Activated CD4-positive, alpha-beta T cell treated with anti-CD3 and anti-CD28 coated beads for 1 hour (primary cell): ENCODE results near the gene ACOXL.
"Not testable (repeated sequence)": the region's sequence is repeated elsewhere in the genome, so short reads cannot be mapped to it uniquely, and the experiment has no call there.

Source experiments
- DNase-seq: peaks from one replicate; pipeline ENCODE4 v3.0.0-alpha.2; 2020

The ACOXL gene

DNA sequence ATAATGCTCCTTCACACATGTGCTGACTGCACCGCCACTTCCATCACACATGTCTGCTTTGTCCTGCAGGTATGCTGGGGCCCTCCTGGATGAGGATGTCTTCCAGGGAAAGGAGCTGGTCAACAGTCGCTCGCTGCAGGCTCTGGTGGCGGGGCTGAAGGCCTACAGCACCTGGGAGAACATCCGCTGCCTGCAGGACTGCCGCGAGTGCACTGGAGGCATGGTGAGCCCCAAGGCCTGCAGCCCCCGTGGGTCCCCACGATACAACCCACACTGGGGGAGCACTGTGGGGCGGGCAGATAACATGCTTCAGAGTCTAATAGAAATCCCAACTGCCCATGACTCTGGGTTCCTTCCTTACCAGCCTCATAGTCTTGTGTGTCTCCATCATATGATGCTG lies 201.0 kb downstream of the ACOXL start:
- no peak for DNase-seq

DNA sequence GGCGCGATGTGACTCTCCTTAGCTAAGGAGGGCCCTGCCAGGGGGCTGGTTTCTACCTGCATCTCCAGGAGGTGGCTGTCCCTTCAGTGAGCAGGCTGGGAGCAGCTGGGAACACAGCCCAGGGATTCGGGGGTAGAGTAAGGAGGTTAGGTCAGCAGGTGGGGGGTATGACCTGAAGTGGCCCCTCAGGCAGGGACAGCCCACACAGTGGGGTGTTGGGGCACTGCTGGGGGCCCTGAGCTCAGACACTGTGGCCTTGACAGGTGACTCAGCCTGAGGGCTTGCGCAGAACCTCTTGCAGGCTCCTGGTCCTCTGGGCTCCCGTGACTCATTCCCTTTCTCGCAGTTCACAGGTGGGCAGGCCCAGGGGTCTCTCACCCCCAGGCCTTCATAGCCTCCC lies 202.6 kb downstream of the ACOXL start:
- DNase-seq, result no peak

DNA sequence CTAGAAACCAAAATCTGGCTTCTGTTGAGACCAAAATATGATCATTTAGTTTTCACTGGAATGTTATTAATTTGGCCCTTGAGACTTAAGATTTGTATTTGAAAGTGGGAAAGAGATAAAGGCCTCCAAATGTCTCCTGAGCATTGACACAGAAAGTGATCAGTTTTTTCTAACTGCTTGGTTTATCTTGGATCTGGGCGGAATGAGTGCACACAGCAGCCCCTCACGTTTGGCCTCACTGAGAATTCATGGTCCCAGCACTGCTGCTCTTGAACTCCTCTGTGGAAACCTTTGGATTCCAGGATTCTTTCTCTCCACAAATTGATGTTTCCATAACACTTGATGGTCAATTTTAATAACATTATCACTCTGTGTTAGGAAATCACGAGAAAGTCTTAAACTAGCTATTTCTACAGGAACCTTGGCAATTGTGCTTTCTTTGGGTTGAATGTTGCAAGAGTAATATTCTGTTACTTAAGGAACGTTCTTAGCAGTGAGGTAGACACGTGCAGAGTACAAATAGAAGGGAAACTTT lies 208.1 kb downstream of the ACOXL start:
- DNase-seq, result no peak

DNA sequence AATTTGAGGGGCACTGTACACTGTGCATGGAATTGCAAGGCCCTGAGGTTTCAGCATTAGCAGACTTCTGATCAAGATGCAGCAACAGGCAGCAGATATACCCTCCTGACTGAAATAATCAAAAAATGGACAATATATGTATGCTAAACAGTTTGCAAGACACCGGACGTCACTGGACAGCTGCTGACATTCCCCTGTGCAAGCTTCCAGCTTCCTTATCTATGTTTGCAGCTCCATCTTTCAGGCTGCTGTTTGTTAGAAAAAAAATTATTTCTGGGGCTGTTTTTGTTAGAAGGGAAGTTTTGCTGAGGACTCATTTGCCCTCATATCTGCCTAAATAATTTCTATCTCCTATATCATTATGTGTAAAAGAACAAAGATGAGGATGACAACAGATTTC lies 208.9 kb downstream of the ACOXL start:
- no peak for DNase-seq

DNA sequence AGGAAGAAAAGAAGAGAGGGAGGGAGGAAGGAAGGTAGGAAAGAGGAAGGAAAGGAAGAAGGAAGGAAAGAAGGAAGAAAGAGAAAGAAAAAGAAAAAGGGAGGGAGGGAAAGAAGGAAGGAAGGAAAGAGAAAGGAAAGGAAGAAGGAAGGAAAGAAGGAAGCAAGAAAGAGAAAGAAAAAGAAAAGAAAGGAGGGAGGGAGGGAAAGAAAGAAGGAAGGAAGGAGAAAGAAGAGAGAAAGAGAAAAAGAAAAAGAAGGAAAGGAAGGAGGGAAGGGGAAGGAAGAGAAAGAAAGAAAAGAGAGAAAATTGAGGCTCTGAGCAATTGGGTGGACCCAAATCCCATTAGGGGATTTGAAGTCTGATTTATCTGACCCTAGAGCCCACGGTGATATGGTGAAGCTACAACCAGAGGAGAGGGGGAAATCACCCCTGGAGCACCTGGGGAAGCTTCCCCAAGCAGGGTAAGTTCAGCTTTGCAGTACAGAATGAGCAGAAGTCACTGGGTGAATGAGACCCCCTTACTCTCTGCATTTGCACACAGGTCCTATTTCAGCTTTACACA lies 210.8 kb downstream of the ACOXL start:
- no peak for DNase-seq

DNA sequence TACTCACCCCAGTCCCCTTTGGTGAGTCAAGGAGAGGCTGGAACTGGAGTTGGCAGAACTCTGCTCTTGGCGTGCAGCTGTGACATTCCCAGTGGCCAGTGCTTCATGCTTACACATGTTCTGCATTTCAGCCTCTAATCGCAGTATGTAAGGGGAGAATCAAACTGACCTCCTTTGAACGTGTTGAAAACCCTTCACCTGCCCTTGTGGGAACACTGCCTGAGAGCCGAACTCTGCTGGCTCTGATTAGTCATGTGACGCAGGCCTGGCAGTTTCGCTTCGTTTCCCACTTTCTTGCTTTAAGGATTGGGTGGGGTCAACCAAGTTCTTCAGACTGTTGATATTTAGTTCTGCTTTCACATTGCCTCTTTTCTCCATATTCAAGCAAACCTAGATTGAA lies 214.5 kb downstream of the ACOXL start:
- no peak for DNase-seq

DNA sequence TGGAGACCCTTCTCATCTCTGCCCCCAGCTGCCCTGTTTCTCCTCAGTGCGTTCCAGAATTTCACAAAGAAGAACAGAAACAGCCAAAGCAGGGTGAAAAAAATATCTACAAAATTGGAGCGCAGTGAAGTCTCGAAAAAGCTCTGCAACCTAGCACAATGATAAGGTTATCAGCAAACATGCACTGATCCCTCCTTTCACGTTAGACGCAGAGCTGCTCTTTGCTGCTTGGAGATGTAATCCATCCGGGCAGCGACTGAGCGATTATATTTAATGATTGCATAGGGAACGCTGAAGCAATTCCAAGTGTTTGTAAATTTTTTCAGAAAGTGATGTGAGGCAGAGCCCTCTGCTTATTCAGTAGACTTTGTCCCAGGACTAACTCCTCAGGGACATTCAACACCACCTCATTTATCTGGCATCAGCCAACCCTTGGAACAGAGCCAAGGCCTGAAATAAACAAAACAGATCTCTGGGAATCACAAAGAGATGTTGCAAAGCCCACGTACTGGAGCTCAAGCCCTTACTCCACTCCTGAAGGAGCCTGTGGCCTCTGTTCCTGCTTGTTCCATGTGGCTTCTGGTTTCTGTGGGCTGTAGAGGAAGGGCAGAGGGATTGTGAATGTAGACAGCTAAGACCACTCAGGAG lies 215.8 kb downstream of the ACOXL start:
- no peak for DNase-seq

DNA sequence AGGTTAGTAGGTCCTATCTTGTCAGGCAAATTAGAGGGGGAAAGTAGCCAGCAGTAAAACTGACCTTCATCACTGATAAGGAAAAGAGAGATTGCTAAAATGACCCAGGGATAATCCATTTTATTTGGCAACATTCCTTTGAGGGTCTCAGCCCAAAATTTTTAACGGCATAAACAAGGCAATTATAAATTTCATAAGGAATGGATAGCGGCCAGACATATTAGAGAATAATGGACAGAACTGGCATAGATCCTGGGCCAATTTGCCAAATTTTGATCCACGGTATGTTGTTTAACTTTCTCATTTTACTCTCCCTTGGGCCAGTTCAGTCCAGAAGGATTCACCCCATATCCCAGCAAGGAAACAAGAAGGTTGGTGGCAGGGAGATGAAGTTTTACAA lies 217.9 kb downstream of the ACOXL start:
- DNase-seq, result no peak

DNA sequence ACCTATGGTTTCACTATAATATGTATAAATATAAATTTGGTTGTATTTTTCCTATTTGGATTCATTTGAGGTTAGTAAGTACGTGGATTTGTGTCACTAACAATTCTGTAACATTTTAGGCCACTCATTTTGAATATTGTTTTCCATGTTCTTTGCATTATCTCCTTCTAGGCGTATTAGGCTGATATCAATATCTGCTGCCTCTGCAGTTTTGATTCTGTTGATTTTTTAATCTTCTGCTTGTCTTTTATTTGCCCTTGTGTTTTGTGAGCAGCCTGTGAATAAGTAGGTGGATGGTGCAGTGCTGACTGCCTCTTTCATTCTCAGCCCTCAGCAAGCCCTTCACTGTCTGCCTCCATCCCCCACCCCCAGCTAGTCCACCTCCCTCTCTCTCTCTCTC lies 222.7 kb downstream of the ACOXL start:
- no peak for DNase-seq

DNA sequence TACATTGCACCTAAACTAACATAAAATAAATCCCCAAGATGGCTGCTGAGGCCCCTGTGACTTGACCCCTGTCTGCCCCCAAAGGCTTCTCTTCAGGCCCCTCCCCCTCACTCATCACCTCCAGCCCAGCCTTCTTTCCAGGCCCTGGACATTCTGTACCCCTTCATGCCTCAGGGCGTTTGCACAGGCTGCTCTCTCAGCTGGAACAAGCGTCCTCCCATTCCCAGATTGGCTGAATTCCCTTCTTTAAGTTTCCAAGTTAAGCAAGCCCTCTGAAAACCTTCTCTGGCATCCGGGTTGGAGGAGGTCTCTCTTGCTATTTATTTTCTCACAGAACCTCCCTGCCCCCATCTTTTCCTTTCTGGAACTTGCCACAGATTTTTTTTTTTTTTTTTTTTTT lies 223.2 kb downstream of the ACOXL start:
- DNase-seq, result no peak

DNA sequence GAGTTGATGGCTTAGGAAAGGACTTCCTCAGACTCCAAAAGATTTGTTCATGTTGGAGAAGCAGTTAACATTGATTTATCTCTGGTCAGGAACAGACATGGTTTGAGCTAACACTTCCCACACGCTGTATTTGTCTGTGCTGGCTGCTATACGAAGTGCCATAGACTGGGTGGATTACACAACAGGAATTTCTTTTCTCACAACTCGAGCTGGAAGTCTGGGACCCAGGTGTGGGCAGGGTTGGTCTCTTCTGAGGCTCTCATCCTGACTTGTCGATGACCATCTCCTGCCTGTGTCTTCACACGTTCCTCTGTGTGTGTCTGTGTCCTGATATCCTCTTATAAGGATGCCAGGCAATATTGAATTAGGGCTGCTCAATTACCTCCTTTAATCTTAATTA lies 224.9 kb downstream of the ACOXL start:
- no peak for DNase-seq

DNA sequence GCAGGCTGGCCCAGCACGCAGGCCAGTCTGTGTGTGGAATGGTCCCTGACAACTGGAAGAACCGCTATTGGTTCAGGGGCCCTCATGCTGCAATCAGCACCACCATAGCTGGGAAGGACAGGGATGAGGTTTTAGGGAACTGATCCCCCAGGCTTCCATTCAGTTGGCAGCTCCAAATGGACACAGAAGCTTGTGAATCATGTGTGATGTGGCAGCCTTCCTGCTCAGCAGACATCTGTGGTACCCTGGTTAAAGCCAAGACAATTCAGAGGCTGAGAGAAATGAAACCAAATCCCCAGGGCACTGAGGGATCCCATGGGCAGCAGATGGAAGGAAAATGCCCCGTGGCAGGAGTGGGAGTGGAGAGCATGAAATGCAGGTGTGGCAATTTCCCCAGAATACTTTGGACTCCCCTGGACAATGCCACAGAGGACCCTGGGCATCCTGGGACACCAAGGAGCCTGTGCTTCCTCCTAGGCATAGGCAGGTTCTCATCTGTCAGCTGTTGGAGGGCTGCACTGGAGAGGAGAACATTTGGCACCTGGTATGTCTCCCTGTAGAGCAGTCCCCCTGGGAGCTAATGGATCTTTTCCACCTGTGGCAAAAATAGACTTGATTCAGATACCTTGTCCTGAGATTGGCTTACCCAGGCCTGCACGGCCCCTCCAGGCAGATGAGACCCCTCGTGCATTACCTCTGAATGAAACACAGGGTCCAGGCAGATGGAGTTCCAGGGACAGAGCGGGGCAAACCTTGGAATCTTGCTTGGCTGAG lies 226.2 kb downstream of the ACOXL start:
- DNase-seq, result no peak

DNA sequence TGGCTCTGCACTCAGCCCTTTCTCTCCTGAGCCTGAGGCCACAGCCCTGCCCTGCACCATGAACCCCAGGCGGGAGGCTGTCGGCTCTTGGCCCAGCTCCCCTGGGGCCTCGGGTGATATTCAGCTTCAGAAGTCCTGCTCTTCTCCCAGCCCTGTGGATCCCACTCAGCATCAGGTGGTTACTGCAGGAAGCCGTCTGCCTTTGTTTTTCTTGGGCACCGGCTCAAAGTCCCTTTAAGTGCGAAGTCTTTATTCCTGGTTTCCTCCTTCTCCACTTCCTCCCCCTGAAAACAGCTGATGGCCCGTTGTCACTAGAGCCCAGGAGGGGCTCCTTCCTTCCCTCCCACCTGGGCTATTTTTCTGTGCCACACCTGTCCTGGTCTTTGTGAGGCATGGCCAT lies 226.8 kb downstream of the ACOXL start:
- DNase-seq, result no peak

DNA sequence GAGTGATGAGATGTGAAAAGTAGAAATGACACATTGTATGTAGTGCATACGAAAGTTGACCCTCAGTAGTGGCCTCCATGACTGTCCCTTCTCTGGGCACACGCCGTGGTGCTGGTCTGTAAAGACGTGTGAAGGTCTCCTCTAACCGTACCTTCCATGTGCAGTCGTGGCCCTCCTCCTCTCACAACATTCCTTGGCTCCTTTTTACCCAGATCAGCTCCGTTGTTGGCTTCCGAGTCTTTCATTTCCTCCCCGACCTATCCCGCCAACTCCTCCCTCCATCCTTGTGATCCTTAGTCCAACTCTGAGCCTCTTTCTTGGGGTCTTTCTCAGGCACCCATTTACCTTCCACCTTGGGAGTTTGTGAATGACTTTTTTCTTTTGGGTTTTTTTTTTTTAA lies 227.9 kb downstream of the ACOXL start:
- DNase-seq, result no peak

DNA sequence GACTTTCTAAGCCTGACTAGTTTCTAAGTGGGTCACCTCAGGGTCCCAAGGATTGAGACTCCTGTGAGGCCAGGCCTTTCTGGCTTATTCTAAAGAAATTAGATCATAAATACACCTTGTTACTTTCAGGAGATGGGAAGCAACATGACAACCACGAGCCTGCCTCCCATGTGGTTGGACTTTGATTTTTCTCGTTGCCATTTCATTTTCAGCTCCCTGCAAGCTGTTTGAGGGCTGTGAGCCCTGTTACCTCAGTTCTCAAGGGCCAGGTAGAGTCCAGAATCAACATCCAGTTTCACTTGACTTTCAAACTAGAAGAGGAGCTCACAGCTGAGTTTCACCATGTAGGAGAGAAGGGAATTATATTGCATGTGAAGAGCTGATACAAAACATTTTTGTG lies 228.6 kb downstream of the ACOXL start:
- DNase-seq, result no peak

DNA sequence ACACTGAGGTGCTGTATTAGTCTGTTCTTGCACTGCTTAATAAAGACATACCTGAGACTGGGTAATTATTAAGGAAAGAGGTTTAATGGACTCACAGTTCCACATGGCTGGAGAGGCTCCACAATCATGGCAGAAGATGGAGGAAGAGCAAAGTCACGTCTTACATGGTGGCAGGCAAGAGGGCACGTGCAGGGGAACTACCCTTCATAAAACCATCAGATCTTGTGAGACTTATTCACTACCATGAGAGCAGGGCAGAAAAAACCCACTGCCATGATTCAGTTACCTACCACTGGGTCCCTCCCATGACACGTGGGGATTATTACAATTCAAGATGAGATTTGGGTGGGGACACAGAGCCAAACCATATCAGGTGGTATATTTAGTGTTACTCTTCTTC lies 229.3 kb downstream of the ACOXL start:
- not testable (repeated sequence) for DNase-seq

DNA sequence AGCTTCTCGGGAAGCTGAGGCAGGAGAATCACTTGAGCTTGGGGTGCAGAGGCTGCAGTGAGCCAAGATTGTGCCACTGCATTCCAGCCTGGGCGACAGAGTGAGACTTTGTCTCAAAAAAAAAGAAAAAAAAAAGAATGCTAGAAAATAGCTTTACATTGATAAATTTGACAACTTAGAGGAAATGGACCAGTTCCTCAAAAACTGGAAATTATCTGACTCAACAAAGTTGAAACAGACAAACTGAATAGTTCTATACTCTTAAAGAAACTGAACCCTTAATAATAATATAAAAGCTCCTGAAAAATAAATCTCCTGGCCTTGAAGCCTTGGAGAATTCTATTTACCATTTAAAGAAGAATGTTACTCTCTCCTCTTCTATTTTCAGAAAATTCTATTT lies 237.3 kb downstream of the ACOXL start:
- no peak for DNase-seq

DNA sequence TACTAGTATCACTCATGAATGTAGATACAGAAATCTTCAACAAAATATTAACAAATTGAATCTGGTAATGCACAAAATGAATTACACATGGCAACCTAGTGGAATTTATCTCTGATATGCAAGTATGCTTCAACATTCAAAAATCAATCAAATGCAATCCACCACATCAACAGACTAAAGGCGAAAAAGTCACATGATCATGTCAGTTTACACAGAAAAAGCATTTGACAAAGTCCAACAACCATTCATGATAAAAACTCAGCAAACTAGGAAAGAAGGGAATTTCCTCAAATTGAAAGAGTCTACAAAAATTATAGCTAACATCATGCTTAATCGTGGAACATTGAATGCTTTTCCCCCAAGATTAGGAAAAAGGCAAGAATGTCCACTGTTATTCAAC lies 237.8 kb downstream of the ACOXL start:
- DNase-seq, result no peak

DNA sequence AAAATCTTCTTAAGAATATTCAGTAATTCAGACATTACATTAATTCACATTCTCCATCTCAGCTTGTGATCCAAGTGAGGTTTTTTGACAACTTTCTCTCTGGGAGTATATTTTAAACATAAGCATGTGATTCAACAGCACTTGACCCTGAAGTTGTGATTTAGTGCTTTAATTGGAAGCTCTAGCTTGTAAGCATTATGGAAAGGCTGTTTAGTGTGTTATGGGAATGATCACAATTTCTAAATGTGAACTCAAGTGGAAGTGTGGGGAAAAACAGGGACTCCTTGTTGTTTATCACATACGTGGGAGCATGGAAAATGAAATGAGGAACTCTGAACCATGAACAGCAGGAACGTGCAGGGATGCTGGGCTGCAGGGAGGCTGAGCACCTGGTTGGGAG lies 239.4 kb downstream of the ACOXL start:
- no peak for DNase-seq

DNA sequence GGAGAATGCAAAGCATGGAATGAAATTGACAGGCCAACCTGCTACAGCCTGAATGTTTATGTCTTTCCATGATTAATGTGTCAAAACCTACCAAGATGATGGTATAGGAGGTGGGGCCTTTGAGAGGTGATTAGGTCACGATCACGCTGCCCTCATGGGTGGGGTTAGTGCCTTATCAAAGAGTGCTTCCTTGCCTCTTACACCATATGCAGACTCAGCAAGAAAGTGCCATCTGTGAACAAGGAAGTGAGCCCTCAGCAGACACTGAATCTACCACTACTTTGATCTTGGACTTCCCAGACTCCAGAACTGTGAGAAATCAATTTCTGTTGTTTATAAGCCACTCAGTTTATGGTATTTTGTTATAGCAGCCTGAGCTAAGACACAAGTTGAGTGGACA lies 240.9 kb downstream of the ACOXL start:
- DNase-seq, result no peak

DNA sequence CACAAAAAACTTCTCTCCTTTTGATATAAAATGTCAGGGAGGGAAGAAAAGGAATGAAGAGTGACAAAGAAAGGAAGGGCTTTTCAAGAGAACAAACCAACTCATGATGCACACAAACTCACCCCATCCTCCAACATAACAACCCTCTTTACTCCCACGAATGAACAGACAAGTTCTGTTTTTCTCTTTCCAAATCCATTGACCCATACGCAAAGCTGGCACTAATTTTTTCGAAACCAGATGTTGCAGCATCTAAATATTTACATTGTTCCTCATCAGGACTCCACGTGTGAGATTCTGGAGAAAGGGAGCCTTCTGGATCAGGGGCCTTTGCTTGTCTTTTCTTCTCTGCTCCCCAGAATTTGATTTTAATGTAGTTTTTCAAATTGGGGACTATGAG lies 245.0 kb downstream of the ACOXL start:
- no peak for DNase-seq

DNA sequence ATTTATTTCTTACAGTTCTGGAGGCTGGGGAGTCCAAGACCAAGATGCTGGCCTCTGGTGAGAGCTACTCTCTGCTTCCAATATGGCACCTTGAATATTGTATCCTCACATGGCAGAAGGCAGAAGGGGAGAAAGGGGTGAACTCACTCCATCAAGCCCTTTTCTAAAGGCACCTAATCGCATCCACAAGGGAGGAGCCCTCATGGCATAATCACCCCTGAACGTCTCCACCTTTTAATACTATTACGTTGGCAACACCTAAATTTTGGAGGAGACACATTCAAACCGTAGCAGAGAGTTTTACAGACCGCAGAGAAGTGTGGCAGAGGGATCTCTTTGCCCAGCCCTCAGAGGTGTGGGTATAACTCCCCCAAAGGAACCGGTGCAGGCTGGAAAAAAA lies 245.8 kb downstream of the ACOXL start:
- DNase-seq, result no peak

DNA sequence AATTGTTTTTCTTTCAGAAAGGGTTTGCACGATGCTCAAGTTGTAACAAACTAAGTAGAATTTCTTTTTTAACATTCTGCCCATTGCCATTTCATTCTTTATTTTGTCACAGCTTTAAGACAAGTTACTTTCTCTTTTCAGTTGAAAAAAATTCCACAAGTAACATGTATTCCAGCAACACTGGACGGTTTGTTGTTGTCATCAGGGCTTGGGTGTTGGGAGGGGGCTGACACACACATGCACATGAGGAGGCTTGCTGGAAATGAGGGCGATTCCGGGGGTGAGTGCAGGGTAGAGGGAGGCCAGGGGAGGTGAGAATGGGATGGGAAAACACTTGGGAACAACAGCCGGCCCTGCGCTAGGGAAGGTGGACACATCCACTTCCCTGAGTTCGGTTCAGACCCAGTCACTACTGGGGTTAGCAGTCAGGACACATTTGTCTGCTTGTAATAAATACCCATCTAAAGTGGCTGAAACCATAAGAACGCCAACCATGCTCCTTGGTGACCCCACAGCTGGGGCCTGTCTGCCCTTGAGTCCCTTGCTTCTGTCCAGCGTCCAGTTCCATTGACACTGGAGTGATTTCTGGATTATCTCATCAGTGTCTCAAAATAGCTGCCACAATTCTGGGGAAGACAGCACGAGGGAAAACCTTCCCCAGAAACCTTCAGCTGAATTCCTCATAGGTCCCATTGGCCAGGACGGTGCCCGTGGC lies 246.5 kb downstream of the ACOXL start:
- no peak for DNase-seq
